GM21529 (cell line): ENCODE data around the gene TGFBI.

Source experiments
- ATAC-seq: cut with Tn5 transposase; IDR thresholded peaks from one replicate; pipeline ENCODE4 v1.9.1; 2021; ENCODE audit not compliant: unreplicated experiment

Gene TGFBI

DNA sequence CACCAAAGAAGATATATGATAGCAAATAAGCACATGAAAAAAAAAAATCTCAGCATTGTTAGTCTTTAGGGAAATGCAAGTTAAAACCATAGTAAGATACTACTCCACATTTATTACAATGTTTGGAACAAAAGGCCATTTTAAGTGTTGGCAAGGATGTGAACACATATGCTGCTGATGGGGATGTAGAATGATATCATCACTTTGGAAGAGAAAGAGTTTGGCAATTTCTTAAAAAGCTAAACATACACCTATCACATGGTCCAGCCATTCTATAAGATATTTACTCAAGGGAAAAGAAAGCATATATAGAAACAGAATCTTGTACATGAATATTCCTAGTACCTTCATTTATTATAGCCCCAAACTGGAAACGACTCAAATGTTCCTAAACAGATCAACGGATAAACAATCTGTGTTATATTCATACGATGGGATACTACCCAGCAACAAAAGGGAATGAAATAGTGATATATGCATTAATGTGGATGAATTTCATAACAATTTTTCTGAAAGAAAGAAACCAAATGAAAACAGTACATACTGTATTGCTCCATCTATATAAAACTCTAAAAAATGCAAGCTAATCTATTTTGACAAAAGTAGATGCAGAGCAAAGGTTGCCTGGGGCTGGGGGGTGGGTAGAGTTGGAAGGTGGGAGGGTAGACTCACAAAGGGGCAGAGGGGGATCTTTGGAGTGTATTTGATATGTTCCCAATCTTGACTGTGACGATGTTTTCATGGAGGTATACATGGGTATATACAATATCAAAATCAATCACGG lies 58.2 kb downstream of the TGFBI start:
- ATAC-seq = no peak

DNA sequence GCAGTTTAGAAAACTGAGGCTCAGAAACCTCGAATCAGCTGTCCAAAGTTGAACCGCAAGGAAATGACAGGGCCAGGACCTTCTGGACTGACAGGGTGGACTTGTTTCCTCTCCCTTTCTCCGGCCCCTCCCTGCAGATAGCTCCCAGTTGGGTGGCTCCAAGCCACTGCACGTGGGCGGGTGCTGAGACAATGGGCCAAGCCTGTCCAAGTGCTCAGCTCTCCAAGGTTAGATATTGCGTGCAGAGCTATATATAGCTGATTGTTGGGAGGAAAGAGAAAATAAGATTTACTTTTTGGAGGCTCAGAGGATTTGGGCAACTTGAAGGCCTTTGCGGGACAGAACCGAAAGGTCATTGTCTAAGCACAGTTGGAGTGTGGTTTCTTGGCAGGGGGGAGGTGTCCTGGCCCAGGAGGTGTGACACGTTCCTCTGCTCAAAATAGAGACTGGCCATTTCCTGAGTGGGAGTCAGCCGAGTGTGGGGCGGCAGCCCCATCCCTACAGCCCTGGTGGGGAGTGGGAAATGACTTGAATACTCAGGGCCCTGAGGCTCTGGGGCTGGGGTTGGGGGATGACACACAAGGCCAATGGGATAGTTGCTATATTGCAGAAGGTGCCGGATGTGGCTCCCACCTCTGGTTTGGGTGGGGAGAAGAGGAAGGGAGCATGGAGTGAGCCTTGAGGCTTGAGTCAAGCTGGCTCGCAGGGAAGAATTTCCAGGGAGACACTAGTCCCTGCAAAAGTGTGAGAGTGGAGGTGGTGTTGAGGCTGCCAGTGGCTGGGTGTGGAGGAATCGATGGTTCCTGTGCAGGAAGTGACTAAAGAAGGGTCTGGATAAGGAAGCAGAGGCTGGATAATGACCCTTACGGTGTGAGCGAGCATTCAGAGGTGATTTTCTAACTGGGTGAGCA lies 59.4 kb downstream of the TGFBI start:
- ATAC-seq = no peak

DNA sequence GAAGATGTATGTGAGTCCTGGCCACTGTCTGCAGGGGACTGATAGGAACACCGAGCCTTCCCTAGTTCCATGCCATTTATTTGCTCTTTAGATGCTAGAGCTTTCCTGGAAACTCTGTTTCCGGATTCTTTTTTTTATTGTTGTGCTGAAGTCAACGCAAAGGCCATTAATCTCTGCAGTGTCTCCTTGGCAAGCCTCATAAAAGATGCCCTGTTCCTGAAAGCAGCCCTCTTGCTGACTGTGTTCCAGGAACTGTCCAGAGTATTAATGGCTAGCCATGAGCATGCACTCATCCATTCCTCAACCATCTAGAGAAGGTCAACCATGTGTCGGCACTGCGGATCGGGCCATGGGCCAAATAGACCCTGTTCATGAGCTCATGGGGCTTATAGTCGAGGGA lies 61.0 kb downstream of the TGFBI start:
- no peak for ATAC-seq

DNA sequence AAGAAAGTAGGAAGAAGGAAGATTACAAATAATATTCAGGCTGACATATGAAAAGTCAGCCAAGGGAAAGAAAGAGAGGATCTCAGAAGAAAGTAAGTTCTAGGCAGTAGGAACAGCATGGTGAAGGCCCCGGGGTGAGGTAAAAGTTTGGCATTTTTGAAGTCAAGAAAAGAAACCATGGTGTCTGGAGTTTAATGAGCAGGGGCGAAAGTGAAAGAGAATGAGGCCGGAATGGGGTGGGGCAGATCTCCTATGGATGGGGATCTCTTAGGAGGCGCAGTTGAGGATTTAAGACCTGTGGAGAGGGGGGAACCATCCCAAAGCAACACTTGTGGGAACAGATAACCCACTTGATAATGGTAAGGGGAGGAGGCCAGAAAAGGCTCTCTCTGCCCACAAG lies 61.5 kb downstream of the TGFBI start:
- no peak for ATAC-seq

DNA sequence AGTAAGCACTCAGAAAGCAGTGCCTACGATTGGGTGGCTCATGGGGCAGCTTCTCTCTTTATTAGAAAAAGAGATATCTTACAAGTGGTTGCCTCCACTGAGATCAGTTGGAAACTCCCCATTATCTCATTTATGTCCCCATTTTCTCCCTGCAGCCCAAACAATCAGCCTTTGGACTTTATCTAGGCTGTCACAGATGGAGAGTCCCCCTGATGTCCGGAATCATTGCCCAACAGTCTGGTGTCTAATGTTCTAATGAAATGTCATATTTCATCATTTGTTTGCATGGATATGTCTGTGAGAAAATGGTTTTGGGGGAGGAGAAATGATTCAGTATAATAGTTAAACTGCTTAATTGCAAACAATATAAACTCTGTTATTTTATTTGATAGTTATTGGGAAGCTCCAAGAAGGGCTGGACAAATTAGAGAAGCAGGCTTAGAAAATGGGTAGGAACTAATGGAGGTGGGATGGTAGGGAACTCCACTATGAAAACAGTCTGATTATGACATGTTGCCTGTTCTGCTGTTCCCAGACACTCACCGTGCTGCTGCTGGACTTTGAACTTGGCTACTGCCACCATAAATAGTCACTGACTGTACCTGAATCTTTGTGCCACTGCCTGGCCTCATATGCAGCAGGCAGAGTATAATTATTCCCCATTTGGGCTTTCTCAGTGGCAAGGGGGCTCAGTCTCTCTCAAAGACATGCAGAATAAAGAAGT lies 65.6 kb downstream of the TGFBI start:
- ATAC-seq = no peak

DNA sequence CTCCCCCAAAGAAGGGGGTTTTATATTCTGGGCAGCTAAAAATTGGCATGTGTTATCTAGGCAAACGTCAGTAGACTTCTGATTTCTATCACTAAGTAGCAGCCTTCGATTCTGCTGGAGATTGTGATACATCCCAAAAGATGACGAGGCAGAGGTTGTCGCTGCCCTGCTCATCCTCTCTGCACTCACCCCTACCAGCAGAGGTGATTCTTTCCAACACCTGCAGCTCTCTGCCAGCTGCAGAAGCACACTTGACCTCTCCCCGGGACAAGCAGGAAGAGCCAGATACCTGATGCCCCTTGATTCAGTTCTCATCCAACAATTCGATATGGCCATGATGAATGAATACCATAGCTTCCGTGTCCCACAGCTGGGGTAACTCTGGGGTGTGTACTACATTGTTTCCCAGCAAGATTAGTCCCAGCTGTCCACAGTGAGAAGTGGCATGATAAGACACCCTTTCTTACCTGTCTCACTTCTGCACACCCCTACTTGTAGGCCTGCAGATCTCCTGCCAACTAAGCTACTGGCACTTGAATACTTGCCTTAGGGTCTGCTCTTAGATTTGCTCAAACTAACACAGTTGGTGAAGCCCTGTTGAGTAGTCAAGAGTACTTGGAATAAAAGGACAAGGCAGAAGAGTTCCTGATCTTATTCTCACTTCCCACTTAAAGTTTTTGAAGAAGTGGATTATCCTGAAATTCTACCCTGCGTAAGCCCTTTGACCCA lies 66.3 kb downstream of the TGFBI start:
- ATAC-seq = no peak

DNA sequence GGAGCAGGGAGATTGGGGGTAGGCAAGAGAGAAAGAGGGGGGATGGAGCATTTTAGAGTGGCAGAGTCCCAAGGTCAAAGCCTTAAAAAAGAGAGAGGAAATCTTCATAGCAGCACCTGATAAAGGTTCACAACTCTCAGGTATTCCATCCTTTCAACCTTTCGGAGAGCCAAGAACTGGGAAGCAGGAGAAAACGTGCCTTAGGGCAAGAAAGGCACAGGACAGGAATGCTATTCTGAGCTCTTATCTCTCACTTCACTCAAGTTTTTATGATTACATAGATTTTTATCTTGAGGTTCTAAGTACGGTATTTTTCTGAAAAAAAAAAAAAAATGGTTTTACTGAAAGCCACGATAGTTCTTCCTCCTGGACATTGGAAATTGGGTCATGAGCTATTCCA lies 69.4 kb downstream of the TGFBI start:
- ATAC-seq = no peak

DNA sequence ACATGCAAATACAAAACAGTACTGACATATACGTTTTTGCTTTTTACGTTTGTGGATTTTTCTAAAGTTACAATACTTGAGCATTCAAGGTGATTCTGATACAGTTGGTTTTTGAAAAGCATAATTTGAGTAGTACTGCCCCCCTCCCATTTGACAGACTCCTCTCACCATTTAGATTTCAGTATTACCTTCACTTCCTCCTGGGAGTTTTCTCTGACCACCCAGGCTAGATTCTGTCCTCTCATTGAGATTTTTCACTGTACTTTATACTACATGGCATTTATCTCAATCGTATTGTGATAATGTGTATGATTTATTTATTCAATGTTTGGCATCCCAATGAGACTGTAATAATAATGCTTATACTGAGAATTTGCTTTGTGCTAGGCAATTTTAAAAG lies 71.1 kb downstream of the TGFBI start:
- no peak for ATAC-seq

DNA sequence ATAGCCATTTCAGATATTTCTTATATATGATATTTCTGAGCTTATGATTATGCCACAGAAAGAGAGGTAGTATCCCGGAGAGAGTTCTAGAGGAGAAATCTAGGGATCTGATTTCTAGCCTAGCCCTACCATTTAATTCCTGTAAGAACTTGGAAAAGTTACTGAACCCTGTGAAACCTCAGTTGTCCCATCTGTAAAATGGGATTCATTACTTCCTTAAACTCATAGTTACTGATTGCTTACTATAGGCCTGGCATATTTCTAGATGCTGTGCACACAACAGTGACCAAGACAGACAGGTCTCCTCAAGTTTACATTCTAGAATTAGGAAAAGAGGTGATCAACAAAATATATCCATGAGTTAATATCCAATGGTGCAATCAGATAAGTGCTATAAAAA lies 73.1 kb downstream of the TGFBI start:
- ATAC-seq = no peak

DNA sequence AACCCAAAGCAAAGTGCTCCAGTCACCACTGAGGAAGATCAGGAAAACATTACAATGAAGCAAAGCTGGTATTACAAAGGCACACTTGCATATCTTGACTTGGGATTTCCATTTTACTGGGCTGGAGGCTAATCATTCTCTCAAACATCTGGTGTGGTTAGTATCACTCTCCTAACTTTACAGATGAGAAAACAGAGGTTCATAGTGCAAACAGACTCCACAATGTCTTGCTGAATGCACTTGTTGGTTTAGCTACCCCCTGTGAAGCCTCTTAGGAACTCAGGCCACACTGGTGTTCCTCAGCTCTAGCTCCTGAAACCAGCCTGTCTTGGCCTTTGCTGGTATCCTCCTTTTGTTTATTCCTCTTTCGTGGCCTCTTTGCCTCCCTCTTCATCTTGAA lies 74.3 kb downstream of the TGFBI start:
- peak; percentile 73 for ATAC-seq

DNA sequence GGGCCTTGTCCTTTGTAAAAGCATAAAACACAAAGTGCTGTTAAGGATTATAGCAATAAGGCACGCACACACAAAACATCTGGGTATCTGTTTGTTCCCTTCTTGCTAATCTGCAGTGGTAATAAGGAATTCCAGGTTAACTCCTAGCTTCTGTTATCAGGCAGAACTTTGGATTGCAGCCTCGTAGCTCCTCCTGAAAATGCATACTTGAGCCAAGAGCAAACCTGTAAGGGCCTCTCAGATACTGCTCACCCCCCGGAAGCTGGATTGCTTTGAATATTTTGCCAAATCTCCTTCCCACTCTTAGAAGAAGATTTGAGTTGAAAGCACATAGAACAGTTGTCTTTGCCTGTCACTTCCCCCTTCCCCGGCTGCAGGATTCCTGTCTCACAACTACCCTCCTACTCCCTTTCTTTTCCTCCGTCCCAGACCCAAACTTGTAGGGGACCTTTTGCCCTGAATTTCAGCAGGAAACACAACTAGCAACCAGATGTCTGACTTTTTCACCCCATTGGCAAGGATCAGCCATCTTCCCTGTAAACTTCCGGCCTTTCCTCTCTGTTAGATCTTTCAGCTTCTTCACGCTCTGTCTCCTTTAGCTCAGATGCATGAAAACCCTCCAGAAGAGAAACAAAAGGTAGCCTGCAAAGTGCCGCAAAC lies 75.6 kb downstream of the TGFBI start:
- no peak for ATAC-seq

DNA sequence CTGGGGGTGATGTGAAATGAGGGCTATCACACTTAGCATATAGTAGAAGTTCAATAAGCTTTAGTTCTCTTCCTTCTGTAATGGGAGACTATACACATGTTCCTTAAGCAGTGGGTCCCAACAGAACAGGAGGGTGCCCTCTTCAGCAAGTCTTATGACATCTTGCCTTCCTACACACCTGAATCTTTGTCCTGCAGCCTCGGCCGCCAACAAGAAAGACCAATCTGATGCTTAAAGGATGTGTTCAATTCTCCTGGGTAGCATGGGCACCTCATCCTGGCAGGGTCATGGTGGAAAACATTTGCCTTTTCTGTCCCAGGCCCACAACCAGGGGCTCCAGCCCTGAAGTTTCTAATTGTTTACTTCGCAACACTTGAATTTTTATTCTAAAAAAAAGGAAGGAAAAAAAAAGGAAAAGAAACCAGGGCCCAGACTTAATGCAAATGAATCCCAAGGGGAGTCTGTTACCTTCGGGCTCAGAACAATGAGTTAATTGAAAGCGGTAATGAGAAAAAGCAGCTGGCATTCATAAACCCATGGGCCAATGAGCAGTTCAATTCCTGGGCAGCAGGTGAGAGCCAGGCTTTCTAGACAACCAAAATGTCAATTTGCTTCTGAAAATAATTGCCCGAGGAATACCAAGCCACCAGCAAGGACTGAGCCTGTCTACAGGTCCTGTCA lies 77.7 kb downstream of the TGFBI start:
- ATAC-seq = no peak

DNA sequence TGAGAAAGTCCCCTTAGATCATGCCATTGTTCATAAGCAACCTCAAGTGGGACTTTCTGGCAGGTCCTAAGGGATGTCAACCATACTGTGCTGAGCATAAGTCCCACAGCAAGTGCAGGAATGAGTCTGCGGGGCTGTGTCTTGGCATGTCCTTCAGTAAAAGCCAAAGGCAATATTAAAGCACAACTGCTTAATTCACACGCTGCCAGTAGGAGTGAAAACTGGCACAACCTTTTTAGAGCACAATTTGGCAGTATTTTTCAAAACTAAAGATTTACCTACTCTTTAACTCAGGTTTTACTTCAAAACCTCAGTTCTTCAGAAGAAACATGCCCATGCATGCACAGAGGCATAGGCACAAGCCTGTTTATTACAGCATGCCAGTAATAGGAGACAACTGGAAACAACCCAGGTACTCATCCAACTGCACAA lies 79.4 kb downstream of the TGFBI start:
- ATAC-seq = no peak

DNA sequence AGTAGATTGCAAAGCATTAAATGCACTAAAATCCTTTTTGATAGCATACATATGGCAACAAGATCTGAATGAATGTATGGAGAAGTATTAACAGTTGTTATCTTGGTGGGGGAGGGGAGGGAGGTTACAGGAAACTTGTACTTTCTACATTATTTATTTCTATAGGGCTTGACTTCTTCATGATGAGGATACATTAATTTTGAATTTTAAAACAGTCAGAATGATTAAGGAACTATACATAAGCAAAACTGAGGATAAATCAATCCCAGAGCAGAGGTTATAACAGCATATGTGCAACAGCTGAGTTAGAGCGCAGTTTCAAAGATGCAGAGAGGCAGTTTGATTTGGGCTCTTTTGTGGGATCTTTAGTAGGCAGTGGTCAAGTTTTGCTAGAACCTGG lies 80.0 kb downstream of the TGFBI start:
- ATAC-seq = no peak

DNA sequence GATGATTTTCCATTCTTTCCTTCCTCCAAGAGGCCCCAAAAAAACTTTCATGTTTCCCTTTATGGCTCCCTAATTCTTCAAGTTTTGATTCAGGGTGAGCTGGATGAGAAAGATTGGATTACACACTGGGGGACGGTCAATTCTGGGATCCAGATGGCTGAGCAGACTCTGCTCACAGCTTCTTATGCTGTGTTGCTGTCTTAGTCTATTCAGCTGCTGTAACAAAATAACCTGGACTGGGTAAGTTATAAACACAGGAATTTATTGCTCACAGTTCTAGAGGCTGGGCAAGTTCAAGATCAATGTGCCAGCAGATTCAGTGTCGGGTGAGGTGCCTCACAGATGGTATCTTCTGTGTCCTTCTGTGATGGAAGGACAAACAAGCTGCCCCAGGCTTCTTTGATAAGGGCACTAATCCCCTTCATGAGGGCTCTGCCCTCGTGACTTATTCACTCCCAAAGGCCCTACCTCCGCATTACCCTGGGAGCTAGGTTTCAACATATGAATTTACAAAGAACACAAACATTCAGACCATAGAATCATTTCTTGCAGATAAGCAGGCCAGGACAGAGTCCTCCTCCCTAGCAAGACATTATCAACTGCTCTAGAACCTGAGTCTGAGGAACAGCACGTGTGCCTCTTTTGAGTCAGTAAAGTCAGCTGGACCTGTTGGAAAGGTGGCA lies 80.8 kb downstream of the TGFBI start:
- no peak for ATAC-seq
